GM12878 (cell line): ENCODE data around the gene GPR173. TPM values are rescaled to one million over a fixed set of nuclear protein-coding genes. Genes with fewer than 3 reads are reported as not detected.

Experiments used
- GABPA ChIP-seq: IDR thresholded peaks from 2 replicates; pipeline ENCODE4 v1.6.1; 2014; ENCODE audit warnings: antibody characterized with exemption, low read depth, mild to moderate bottlenecking, inconsistent platforms
- LARP7 ChIP-seq: fragments of 450-650 bp; IDR thresholded peaks from 2 replicates; pipeline ENCODE4 v1.6.1; 2017; ENCODE audit warnings: mild to moderate bottlenecking
- NR2F1 ChIP-seq: fragments of 450-650 bp; conservative IDR thresholded peaks from 2 replicates; pipeline ENCODE4 v1.6.1; 2017; ENCODE audit warnings: mild to moderate bottlenecking
- POLR2A ChIP-seq: IDR thresholded peaks from 2 replicates; pipeline ENCODE4 v1.6.1; 2011; ENCODE audit warnings: low read depth, mild to moderate bottlenecking, low read length
- POLR2AphosphoS2 ChIP-seq: IDR thresholded peaks from 2 replicates; pipeline ENCODE4 v1.6.1; 2011; ENCODE audit warnings: low read depth, mild to moderate bottlenecking, low read length, improper control_type of control experiment, moderate library complexity
- SMARCA5 ChIP-seq: fragments of 450-650 bp; IDR thresholded peaks from 2 replicates; pipeline ENCODE4 v1.6.1; 2017; ENCODE audit warnings: mild to moderate bottlenecking
- ZNF207 ChIP-seq: fragments of 450-650 bp; IDR thresholded peaks from 2 replicates; pipeline ENCODE4 v1.6.1; 2014; ENCODE audit warnings: antibody characterized with exemption, mild to moderate bottlenecking, borderline replicate concordance
- polyA plus RNA-seq, 11 experiments: library from polyadenylated mRNA; depleted of rRNA in 4 of 11; unstranded in 6 of 11; stranded (reverse) in 5 of 11; fragments of >200 nt; fragmentation: Nextera tagmentation in 4 of 11; fragmentation: Illumina TruSeq in 1 of 11; extraction: Ambion mirVana in 4 of 11; extraction: Trizol in 1 of 11; gene quantifications; 1 replicate in 1 of 11; 2 replicates in 10 of 11; pipeline versions ENCODE4 v1.2.1 to v1.2.3, GENCODE V29; 2011 to 2016; ENCODE audit warnings: inconsistent platforms in 2 of 11, missing spikeins in 2 of 11, low read depth in 1 of 11
- total RNA-seq, 4 experiments: library from RNA; depleted of rRNA in 3 of 4; stranded (reverse); fragments of >200 nt in 3 of 4; fragmentation: Illumina TruSeq in 1 of 4; extraction: Trizol in 1 of 4; gene quantifications; 2 replicates each; pipeline versions ENCODE4 v1.2.1 to v1.2.3, GENCODE V29; 2013 to 2021
- TF ChIP-seq, protein P1 (sequence below): fragments of 450-650 bp; formaldehyde crosslinking; IDR thresholded peaks from 2 replicates; pipeline ENCODE4 v1.4.0; 2022; ENCODE audit warnings: mild to moderate bottlenecking, moderate library complexity
- TF ChIP-seq, protein P2 (sequence below): IDR thresholded peaks from 2 replicates; pipeline ENCODE4 v1.6.1; 2011; ENCODE audit warnings: borderline replicate concordance, low read depth, mild to moderate bottlenecking, moderate library complexity, mixed read lengths, low read length; ENCODE audit not compliant: insufficient read depth; ENCODE audit errors: extremely low read length

Gene GPR173
- total and polyA plus RNA-seq, 10 of the 15 experiments (the other 5 are each of a cell fraction or from before 2014, with no cell fraction given), result 0.04 to 0.24 (median 0.12) TPM; not detected in 4

DNA sequence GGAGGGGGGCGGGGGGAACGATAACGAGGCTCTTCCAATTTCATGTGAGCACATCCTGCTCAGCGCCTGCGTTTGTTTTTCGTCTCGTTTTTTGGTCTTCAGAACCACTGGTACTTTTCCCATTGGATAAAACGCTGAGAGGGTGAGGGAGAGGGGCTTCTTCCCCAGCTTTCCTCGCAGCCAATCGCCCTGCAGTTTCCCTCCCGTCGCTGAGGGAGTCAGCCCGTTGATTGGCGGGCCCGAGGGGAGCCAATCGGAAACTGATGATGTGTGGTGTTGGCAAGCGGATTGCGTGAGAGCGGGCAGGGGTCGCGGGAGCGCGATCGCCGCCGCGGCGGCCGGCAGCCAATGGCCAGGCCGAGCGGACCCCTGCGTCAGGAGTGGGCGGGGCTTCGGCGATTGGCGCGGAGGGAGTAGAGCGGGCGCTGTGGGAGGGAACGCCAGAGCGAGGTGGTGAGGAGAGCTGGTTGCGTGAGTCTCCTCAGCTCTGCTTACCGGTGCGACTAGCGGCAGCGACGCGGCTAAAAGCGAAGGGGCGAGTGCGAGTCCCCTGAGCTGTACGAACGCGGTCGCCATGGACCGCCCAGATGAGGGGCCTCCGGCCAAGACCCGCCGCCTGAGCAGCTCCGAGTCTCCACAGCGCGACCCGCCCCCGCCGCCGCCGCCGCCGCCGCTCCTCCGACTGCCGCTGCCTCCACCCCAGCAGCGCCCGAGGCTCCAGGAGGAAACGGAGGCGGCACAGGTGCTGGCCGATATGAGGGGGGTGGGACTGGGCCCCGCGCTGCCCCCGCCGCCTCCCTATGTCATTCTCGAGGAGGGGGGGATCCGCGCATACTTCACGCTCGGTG lies 33.6 kb downstream of the GPR173 start, which contains the start of gene TSPYL2 (continued):
- no peak for TF ChIP-seq GABPA
- TF ChIP-seq ZNF207, result 0 out of 2 replicates have a peak, but pooled peaks have one; percentile 43
- TF ChIP-seq NR2F1, result 0 out of 2 replicates have a peak, but pooled peaks have one; percentile 30
- peak; percentile 63; the same call in 1 of the 2 replicates for TF ChIP-seq LARP7
- TF ChIP-seq POLR2AphosphoS2, result peak; percentile 96
- TF ChIP-seq, protein P1, sequence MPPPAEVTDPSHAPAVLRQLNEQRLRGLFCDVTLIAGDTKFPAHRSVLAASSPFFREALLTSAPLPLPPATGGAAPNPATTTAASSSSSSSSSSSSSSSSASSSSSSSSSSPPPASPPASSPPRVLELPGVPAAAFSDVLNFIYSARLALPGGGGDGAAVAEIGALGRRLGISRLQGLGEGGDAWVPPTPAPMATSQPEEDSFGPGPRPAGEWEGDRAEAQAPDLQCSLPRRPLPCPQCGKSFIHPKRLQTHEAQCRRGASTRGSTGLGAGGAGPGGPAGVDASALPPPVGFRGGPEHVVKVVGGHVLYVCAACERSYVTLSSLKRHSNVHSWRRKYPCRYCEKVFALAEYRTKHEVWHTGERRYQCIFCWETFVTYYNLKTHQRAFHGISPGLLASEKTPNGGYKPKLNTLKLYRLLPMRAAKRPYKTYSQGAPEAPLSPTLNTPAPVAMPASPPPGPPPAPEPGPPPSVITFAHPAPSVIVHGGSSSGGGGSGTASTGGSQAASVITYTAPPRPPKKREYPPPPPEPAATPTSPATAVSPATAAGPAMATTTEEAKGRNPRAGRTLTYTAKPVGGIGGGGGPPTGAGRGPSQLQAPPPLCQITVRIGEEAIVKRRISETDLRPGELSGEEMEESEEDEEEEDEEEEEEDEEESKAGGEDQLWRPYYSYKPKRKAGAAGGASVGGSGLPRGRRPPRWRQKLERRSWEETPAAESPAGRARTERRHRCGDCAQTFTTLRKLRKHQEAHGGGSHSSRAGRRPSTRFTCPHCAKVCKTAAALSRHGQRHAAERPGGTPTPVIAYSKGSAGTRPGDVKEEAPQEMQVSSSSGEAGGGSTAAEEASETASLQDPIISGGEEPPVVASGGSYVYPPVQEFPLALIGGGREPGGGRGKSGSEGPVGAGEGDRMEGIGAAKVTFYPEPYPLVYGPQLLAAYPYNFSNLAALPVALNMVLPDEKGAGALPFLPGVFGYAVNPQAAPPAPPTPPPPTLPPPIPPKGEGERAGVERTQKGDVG (CRISPR knock-in tag), result no peak
- TF ChIP-seq, protein P2, sequence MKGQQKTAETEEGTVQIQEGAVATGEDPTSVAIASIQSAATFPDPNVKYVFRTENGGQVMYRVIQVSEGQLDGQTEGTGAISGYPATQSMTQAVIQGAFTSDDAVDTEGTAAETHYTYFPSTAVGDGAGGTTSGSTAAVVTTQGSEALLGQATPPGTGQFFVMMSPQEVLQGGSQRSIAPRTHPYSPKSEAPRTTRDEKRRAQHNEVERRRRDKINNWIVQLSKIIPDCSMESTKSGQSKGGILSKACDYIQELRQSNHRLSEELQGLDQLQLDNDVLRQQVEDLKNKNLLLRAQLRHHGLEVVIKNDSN, result no peak
- TF ChIP-seq SMARCA5, result no peak
- peak; percentile 100 for TF ChIP-seq POLR2A
